OCI-M1 (cell line): ENCODE measurements around the gene FNDC3A.
A peak's percentile ranks its signal among the peaks of the same experiment; 100 is the strongest.

Source experiments
- DNase-seq: peaks from one replicate; lab custom pipeline; 2025; lab: John Stamatoyannopoulos, UW

The FNDC3A gene

DNA sequence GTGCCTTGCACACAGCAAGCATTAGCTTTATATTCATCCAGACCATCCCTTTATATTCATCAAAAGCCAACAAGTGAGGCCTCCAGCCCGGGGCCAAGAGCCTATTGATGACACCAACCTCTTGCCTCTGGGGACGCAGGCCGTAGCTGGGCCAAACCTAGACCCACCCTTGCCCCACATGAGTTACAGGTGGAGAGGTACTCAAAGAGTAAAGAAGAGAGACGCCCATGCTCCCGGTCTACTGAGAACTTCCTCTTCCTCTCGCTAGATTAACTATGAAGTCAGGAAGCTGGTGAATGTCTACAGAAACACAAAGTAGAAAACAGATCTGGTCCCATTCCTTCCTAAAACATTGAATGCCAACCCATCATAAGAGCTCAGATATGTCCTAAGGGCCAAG lies 240.6 kb downstream of the FNDC3A start:
- DNase-seq = no peak

GRCh38 chr13:49217962-49218492 lies 242.3 kb downstream of the FNDC3A start:
- DNase-seq = no peak

DNA sequence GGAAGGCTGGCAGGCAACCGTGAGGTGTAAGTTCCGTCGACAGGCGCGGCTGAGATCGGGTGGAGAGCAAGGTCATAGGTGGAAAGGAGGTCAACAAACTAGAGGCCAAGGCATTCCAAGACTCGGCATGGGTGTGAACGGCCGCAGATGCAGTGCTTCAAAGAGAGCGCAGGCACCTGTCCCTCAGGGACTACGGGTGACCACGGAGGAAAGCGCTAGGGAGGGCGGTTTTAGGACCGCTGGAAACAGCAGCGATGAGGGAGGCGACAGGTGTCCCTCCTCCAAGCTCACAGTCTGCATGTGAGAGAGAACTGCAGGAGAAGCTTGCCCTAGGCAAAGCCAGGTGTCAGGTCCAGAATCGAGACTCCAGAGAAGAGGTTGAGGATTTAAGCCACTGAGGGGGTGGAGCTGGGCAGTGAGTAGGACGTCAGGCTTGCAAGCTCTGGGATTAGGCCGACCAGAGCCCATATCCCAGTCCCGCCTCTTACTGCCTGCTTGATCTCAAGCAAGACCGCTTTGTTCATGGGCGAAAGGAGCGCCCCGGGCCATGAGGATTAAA lies 242.9 kb downstream of the FNDC3A start:
- no peak for DNase-seq

DNA sequence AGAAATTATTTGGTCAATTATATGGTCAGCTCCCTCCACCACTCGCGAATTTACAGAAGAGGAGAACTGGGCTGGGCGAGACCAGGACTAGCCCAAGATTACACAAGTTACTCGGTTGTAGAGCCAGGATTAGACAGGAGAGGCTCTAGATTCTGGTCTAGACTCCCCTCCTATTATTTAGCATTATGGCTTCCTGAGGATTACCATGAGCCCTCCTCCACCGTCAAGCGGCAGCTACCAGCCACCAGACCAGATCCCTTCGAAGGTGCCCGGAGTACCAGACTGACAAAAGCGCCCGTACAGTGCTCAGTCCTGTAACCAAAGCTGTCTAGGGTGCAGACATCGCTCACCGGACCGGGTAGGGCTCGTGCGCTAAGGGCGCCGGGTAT lies 243.9 kb downstream of the FNDC3A start:
- DNase-seq = no peak

- DNase-seq = no peak
These were observed 244.5 kb downstream of the FNDC3A start, which contains the start of gene MLNR for GRCh38 chr13:49220036-49220855. Gene MLNR (plus strand): TSS chr13:49220338. CDS start chr13:49220338, 0 bp downstream.

DNA sequence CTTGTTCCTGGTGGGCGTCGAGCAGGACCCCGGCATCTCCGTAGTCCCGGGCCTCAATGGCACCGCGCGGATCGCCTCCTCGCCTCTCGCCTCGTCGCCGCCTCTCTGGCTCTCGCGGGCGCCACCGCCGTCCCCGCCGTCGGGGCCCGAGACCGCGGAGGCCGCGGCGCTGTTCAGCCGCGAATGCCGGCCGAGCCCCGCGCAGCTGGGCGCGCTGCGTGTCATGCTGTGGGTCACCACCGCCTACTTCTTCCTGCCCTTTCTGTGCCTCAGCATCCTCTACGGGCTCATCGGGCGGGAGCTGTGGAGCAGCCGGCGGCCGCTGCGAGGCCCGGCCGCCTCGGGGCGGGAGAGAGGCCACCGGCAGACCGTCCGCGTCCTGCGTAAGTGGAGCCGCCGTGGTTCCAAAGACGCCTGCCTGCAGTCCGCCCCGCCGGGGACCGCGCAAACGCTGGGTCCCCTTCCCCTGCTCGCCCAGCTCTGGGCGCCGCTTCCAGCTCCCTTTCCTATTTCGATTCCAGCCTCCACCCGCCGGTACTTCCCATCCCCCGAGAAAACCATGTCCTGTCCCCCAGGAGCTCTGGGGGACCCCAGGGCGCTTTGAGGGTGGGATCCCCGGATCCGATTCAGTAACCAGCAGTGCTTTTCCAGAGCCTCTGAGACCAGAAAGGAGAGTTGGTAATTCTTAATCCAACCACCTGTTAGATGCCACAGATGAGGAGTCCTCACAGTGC lies 245.3 kb downstream of the FNDC3A start:
- no peak for DNase-seq

GRCh38 chr13:49221590-49221965 lies 245.9 kb downstream of the FNDC3A start:
- no peak for DNase-seq

DNA sequence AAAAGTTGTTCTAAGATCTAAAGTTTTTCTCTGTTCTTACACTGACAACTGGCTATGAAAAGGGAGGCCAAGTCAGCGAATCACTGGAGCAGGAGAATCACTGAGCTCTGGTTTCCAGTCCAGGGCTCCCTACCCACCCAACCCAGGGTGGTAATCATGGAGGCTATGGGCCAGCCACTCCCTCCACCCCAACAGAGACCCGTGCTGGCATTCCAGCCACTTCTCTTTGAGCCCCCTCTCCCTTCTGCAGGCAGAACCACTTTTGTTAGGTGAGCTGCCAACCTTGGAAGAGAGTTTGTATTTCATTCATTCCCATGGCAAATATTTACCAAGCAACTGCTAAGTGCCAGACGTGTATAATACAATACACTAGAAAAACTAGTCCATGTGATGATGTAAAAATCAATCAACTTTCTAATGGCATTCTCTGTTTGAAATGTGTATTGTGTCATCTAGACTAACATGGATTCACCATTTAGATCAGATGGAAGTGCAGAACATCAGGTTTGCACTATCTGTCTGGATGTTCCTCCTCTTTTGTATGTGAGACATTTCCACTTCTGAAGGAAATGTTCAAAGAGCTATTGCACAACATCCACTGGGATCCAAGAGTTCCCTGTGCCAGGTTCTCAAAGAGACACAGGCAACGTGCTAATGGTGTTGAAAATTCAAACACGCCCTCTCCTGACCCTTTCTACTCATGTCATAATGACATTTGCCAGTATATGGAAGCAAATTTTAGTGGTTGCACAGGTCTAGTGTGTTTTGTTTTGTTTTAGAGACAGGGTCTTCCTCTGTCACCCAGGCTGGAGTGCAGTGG lies 249.7 kb downstream of the FNDC3A start:
- DNase-seq = peak; percentile 11

GRCh38 chr13:49226613-49227012 lies 250.9 kb downstream of the FNDC3A start:
- no peak for DNase-seq

GRCh38 chr13:49234741-49235140 lies 259.0 kb downstream of the FNDC3A start:
- no peak for DNase-seq

DNA sequence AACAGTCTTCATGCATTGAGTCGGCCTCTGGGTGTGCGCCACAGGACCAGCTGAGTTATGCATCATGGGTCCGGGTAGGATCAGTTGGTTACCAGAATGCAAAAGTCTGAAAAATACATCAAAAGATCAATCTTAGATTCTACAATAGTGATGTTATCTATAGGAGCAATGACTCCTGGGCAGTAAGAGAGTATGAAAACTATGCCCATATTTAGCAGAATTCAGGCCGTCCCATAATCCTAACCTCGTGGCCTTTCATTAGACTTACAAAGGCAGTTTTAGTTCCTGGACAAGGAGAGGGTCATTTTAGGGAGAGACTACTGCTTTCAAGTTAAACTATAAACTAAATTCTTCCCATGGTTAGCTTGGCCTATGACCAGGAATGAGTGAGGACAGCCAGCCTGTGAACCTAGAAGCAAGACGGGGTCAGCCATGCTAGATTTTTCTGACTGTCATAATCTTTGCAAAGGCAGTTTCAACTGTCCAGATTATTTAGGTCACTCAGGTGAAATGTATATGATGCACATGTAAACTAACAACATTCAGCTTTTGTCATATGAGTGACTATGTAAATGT lies 260.2 kb downstream of the FNDC3A start:
- no peak for DNase-seq

- DNase-seq = no peak
These were observed 262.9 kb downstream of the FNDC3A start for GRCh38 chr13:49238621-49239020.

GRCh38 chr13:49240017-49240416 lies 264.3 kb downstream of the FNDC3A start:
- DNase-seq = peak; percentile 66

DNA sequence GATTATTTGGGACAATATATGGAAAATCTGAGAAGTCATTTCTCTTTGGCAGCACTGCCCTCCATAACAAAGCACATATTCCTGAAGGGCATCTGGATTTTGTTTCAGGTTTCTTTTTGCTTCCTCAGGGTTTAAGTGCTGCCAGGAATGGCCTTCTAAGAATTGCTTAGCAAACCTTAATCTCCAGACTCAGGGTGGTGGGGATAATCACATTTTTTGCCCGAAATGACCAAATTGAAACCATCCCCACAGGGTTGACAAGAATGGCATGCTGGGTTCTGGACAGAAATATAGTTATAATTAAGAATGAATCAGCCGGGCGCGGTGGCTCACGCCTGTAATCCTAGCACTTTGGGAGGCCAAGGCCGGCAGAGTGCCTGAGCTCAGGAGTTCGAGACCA lies 265.6 kb downstream of the FNDC3A start:
- DNase-seq = no peak

DNA sequence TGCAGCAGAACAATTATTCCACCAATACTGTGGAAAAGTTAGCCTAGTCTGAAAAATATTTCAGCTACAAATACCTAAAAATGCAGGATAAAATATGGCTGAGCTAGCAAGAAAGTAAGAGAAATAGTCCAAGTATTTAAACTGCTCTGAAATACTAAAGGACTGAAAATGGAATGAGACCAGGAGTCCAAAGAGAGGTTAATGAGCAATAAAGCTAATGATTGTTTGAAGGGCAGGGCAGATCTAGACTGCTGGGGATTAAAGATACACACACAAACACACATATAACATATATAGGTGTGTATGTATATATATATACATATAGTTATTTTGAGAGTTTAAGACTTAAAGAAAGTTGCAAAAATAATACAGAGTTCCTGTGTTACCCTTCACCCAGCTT lies 269.4 kb downstream of the FNDC3A start:
- no peak for DNase-seq

DNA sequence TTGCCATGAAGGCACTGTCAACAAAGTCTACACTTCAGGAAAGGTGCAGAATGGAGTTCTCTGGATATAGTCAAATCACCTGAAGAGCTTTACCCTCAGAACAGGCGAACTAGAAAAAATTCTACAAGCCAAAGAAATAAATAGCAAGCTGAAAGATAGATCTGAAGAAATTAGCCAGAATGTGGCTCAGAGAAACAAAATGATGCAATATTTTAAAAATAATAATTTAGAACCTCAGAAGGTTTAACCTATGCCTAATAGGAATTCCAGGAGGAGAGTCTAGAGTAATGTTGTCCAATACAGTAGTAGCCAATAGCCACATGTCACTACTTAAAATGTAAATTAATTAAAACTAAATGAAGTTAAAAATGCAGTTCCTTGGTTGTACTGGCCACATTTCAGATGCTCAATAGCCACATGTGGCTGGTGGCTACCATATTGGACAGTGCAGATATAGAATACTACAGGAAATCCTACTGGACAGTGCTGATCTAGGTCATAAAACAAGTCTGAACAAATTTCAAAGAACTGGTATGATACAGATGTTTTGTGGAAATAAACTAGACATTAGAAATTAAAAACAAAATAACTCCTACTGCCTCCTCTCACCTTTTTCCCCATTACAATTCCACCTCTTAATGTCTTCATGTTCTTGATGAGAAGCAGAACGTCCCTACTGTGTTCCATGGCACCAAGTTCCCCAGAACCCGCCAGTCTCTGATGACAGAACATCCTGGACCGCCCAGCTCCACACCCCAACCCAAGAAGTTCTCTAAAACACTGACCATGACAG lies 271.3 kb downstream of the FNDC3A start:
- DNase-seq = peak; percentile 63

DNA sequence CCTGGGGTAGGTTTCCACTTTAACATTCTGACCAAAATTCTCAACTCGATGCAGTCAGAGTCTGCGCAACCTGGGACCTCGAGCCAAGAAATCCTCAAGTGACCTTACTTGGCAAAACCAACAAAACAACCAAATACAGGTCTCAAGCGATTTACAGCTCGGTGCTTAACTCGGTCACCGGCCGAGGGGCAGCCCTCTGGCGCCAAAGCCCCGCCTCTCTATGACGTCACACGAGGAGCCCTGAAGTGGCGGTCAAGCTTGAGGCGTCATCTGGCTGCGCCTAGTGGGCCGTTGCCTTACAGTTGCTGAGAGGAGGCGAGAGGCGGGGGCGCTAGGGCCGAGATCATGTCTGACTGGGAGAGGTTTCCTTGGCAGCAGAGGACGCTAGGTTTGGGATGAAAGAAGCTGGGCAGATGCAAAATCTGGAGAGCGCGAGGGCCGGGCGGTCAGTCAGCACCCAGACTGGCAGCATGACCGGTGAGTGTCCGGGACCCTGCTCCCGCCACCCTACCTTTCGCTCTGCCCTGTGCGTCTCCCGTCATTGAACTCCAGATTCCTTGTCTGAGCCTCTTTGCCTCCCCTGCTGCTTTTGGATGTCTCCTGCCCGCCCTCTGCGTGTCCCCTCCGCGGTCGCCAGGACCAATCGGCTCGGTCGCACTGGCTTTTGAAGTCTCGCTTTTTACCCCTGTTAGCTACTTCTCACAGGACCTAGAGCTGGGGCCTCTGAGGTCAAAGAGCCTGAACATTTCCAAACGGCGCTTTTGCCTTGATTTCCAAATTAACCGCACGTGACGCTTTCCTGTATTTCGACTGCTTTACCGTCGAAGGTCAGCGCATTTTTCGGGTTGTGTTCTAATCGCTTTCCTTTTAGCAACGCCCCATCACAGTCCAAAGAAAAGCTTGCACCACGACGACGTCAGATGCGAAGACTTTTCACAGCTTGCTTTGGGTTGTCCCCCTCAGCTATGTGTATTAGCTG lies 272.2 kb downstream of the FNDC3A start, which contains the start of gene CDADC1:
Gene CDADC1 (plus strand): TSS at position 283 of the 979 bp plus-strand sequence. CDS start 113 bp downstream, at position 396.
- peak; percentile 98 for DNase-seq

GRCh38 chr13:49248622-49249002 lies 272.9 kb downstream of the FNDC3A start:
- DNase-seq = peak; percentile 63

DNA sequence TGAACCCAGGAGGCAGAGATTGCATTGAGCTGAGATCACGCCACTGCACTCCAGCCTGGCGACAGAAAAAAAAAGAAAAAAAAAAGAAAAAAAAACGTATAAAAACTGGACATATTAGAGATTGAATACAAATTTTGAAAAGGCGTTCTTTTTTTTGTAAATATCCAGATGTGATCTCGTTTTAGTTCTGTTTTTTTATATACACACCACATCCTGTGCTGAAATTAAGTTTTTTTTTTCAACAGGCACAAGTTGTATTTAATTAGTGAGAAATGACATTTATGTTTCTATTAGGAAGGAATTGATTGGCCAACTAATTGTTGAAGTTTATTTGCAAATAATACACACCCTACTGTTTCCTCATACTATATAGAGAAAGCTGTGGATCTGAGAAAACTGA lies 275.6 kb downstream of the FNDC3A start:
- DNase-seq = no peak
